Osteoblast (primary cell): ENCODE data around the gene VKORC1L1. TPM values are rescaled to one million over a fixed set of nuclear protein-coding genes. Genes with fewer than 3 reads are reported as not detected.
"Not testable (repeated sequence)": the region's sequence is repeated elsewhere in the genome, so short reads cannot be mapped to it uniquely, and the experiment has no call there.

Experiments
- DNase-seq: peaks from one replicate; pipeline ENCODE4 v3.0.0; 2011; ENCODE audit warnings: low spot score, mixed read lengths; ENCODE audit not compliant: insufficient read length; ENCODE audit errors: missing footprints
- H2AFZ ChIP-seq: 2 replicates; pipeline ENCODE4 v1.6.0; 2011; ENCODE audit warnings: mild to moderate bottlenecking, low read length
- H3K27ac ChIP-seq: 2 replicates; pipeline ENCODE4 v1.5.1; 2011; ENCODE audit warnings: mild to moderate bottlenecking, low read depth, low read length, moderate library complexity
- H3K27me3 ChIP-seq: 2 replicates; pipeline ENCODE4 v1.6.0; 2012; ENCODE audit warnings: mild to moderate bottlenecking, control low read depth, inconsistent platforms, low read length, moderate library complexity; ENCODE audit not compliant: insufficient read depth
- H3K36me3 ChIP-seq: 2 replicates; pipeline ENCODE4 v1.5.1; 2011; ENCODE audit warnings: mild to moderate bottlenecking, low read length, control low read depth, moderate library complexity; ENCODE audit not compliant: insufficient read depth
- H3K4me1 ChIP-seq: 2 replicates; pipeline ENCODE4 v1.5.1; 2011; ENCODE audit warnings: mild to moderate bottlenecking, low read length, control low read depth, moderate library complexity; ENCODE audit not compliant: insufficient read depth
- H3K4me2 ChIP-seq: 2 replicates; pipeline ENCODE4 v1.6.0; 2011; ENCODE audit warnings: mild to moderate bottlenecking, low read length; ENCODE audit not compliant: insufficient read depth
- H3K4me3 ChIP-seq: fragments of 200-600 bp; sonication (generic); 3 replicates; pipeline ENCODE4 v1.5.1; 2012; ENCODE audit warnings: mild to moderate bottlenecking, low read length, inconsistent platforms; ENCODE audit not compliant: insufficient read depth
- H3K79me2 ChIP-seq: 2 replicates; pipeline ENCODE4 v1.6.0; 2012; ENCODE audit warnings: mild to moderate bottlenecking, low read length, control low read depth, inconsistent platforms; ENCODE audit not compliant: insufficient read depth
- H3K9me3 ChIP-seq: 2 replicates; pipeline ENCODE4 v1.5.1; 2011; ENCODE audit warnings: low read depth, low read length, control low read depth
- H4K20me1 ChIP-seq: 2 replicates; pipeline ENCODE4 v1.6.0; 2012; ENCODE audit warnings: mild to moderate bottlenecking, low read length, control low read depth; ENCODE audit not compliant: insufficient read depth
- total RNA-seq: library from RNA; depleted of rRNA; stranded (reverse); fragments of >200 nt; gene quantifications from 2 replicates; pipeline ENCODE4 v1.2.3, GENCODE V29; 2012

VKORC1L1 gene
- total RNA-seq, 1 donor, result 18.5 TPM

GRCh38 chr7:65858660-65859059 lies 14.2 kb upstream of the VKORC1L1 start:
- H3K9me3 ChIP-seq, H3K4me2 ChIP-seq, H3K36me3 ChIP-seq, DNase-seq, H2AFZ ChIP-seq, H3K4me1 ChIP-seq, H3K27me3 ChIP-seq, H3K4me3 ChIP-seq, H4K20me1 ChIP-seq, H3K79me2 ChIP-seq, H3K27ac ChIP-seq: not testable (repeated sequence)

- H3K79me2 ChIP-seq, DNase-seq, H3K27ac ChIP-seq, H3K4me1 ChIP-seq, H4K20me1 ChIP-seq, H3K36me3 ChIP-seq, H3K4me3 ChIP-seq, H3K27me3 ChIP-seq, H3K9me3 ChIP-seq, H3K4me2 ChIP-seq, H2AFZ ChIP-seq: not testable (repeated sequence)
These were observed 6.6 kb upstream of the VKORC1L1 start for GRCh38 chr7:65866244-65866643.

- H2AFZ ChIP-seq, H3K27me3 ChIP-seq, H4K20me1 ChIP-seq, DNase-seq, H3K4me3 ChIP-seq, H3K36me3 ChIP-seq, H3K79me2 ChIP-seq, H3K4me1 ChIP-seq, H3K9me3 ChIP-seq, H3K27ac ChIP-seq, H3K4me2 ChIP-seq: not testable (repeated sequence)
These were observed 5.2 kb upstream of the VKORC1L1 start for GRCh38 chr7:65867681-65868080.

DNA sequence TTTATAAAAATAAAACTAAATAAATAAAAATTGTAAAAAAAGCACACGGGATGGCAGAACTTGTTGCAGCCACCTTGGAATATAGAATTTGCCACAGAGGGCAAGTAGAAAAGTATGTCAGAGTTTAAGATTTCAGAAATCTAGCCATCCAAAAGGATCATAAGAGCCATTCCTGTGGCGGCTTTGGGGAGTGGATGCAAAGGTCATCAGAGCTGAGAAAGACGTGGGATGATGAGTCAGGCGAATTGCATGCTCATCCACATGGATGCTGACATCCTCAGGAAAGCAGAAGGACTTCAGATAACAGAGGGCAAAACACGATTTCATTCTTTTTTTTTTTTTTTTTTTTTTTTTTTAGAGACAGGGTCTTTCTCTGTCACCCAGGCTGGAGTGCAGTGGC lies 3.6 kb upstream of the VKORC1L1 start:
- not testable (repeated sequence) for H3K27me3 ChIP-seq, H3K9me3 ChIP-seq, H3K4me2 ChIP-seq, DNase-seq, H4K20me1 ChIP-seq, H2AFZ ChIP-seq, H3K4me1 ChIP-seq, H3K4me3 ChIP-seq, H3K36me3 ChIP-seq, H3K79me2 ChIP-seq
- peak overlapping the region; percentile 41 for H3K27ac ChIP-seq

DNA sequence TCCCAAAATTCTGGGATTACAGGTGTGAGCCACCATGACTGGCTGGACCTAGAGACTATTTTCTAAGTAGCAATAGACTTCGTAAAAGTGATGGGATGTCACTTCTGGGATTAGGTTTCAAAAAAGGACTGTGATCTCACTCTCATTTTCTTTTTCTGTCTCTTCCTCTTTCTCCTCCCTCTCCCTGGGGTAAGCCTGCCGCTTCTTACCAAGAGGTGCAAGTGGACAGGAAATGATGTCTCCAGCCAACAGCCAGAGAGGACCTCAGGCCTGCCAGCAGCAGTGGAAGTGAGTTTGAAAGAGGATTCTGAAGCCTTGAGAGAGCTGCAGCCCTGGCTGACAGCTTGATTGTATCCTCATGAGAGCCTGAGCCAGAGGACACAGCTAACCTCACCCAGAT lies 1.4 kb upstream of the VKORC1L1 start:
- H3K27ac ChIP-seq, H3K4me1 ChIP-seq, H3K27me3 ChIP-seq, H3K36me3 ChIP-seq, H3K9me3 ChIP-seq, H4K20me1 ChIP-seq, DNase-seq, H3K4me3 ChIP-seq, H3K4me2 ChIP-seq: not testable (repeated sequence)
- Histone ChIP-seq H2AFZ (peak overlapping the region; percentile 72), H3K79me2 (peaks cover 23% of the 10 kb centered on the region)

DNA sequence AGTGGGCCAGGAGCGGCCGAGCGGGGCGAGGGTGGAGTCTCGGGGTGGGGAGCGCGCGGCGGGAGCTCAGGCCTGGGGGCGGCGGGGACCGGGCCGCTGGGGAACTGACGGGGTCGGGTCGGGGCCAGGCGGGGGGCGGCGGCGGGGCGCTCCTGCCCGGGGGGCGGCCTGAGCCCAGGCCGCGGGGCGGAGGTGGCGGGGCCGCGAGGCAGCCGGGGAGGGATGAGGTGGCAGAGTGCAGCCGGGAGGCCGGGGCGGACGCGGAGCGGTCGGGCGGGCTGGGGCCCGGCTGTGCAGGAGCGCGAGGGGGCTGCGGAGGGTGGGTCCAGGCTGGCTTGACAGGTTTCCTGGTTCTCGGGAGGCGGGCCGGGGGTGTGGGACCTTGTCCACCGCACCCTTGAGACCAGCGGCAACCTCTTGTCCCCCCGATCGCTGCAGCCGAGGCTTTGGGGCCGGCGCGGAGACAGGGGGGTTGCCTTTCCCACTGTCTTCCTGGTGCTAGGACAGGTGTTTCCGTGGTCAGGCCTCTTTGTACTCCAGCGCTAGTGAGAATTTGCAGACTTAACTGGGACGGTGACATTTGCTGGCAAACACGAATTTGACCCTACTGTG lies 814 bp downstream of the VKORC1L1 start:
- H3K4me1 ChIP-seq, H4K20me1 ChIP-seq, H3K27me3 ChIP-seq, DNase-seq, H3K36me3 ChIP-seq, H3K9me3 ChIP-seq: not testable (repeated sequence)
- H3K4me2 ChIP-seq, result peak overlapping the region; percentile 86
- peaks cover 39% of the 10 kb centered on the region for H3K79me2 ChIP-seq
- peak overlapping the region; percentile 68 for H2AFZ ChIP-seq
- H3K27ac ChIP-seq, result peak overlapping the region; percentile 41
- H3K4me3 ChIP-seq, result peak overlapping the region; percentile 82

GRCh38 chr7:65875715-65876114 lies 2.8 kb downstream of the VKORC1L1 start:
- H3K4me2 ChIP-seq, H3K27me3 ChIP-seq, H3K4me1 ChIP-seq, H3K9me3 ChIP-seq, DNase-seq, H3K27ac ChIP-seq, H4K20me1 ChIP-seq, H3K4me3 ChIP-seq, H3K36me3 ChIP-seq, H2AFZ ChIP-seq: not testable (repeated sequence)
- H3K79me2 ChIP-seq, result peaks cover 53% of the 10 kb centered on the region

DNA sequence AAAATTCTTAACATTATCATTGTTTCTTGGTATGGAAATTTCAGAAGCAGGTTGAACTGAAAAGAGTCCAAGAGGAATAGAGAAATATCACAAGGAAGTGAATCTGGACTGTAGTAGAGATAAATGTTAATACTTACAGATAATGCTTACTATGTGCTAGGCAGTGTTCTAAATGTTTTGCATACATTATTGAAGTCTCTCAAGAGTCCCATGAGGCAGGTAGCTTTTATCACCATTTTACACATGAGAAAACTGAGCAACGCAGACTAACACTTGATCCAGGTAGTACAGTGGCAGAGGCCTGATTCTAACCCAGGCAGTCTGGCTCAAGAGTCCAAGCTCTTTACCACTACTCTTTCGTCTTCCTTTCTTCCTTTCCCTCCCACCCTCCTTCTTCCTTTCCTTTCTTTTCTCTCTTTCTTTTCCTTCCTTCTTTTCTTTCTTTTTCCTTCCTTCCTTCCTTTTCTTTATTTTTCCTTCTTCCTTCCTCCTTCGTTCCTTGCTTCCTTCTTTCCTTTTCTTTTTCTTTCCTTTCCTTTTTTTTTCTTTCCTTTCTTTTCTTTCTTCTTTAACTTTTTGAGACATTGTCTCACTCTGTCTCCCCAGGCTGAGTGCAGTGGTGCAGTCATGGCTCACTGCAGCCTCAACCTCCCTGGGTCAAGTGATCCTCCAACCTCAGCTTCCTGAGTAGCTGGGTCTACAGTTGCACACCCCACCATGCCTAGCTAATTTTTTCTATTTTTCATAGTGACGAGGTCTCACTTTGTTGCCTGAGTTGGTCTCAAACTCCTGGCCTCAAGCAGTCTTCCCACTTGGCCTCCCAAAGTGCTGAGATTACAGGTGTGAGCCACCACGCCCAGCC lies 6.6 kb downstream of the VKORC1L1 start:
- not testable (repeated sequence) for H3K4me1 ChIP-seq, H3K4me3 ChIP-seq, H3K4me2 ChIP-seq, H3K9me3 ChIP-seq, H3K27ac ChIP-seq, H3K27me3 ChIP-seq, H3K36me3 ChIP-seq, H4K20me1 ChIP-seq, DNase-seq, H2AFZ ChIP-seq
- H3K79me2 ChIP-seq, result peaks cover 60% of the 10 kb centered on the region

GRCh38 chr7:65880242-65880641 lies 7.4 kb downstream of the VKORC1L1 start:
- H3K9me3 ChIP-seq, H3K4me1 ChIP-seq, H2AFZ ChIP-seq, H3K4me2 ChIP-seq, H3K27ac ChIP-seq, H3K4me3 ChIP-seq, DNase-seq, H3K27me3 ChIP-seq, H4K20me1 ChIP-seq, H3K36me3 ChIP-seq: not testable (repeated sequence)
- peaks cover 58% of the 10 kb centered on the region for H3K79me2 ChIP-seq
